D721Med (cell line): Measurements from ENCODE around the gene MALRD1.

Experiments used
- DNase-seq: peaks from one replicate; pipeline ENCODE4 v3.0.0; 2011; ENCODE audit warnings: low spot score; ENCODE audit not compliant: insufficient read length
- FAIRE-seq: peaks from 2 replicates; lab custom pipeline; 2011; peaks lifted over from hg19 to GRCh38; lab: Jason Lieb, UNC
- CTCF ChIP-seq: IDR thresholded peaks from 2 replicates; pipeline ENCODE4 v1.5.1; 2012; ENCODE audit warnings: mild to moderate bottlenecking, control low read depth; ENCODE audit not compliant: insufficient read depth; ENCODE audit errors: missing control alignments

Gene MALRD1

GRCh38 chr10:19453967-19454366 is 405.4 kb downstream of the MALRD1 start:
- no peak for DNase-seq
- TF ChIP-seq CTCF = no peak
- no peak for FAIRE-seq

DNA sequence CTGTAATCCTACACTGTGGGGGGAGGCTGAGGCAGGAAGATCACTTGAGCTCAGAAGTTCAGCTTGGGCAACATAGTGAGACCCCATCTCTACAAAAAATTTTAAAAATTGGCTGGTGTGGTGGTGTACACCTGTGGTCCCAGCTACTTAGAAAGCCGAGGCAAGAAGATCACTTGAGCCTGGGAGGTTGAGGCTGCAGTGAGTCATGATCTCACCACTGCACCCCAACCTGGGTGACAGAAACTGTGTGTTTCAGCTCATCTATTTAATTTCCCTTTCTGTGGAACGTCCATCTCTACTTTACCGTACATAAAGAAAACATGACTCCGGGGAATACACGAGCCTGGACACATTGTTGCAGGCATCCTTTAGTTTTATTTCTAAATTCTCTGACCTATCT is 413.0 kb downstream of the MALRD1 start:
- TF ChIP-seq CTCF = no peak
- FAIRE-seq = no peak
- no peak for DNase-seq

DNA sequence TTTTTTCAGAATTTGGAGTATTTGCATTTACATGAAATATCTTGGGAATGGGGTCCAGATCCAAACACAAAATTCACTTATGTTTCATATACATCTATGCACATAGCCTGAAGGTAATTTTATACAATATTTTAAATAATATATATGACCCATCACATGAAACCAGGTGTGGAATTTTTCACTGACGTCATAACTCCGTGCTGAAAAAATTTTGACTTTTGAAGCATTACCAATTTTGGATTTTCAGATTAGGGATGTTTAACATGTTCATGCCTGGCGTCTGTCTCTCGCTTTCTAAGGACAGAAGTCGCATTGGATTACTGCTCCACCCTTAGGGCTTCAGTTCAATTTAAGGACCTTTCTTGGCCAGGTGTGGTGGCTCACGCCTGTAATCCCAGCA is 418.1 kb downstream of the MALRD1 start:
- DNase-seq (no peak), FAIRE-seq (no peak)
- TF ChIP-seq CTCF = no peak

- DNase-seq = no peak
- TF ChIP-seq CTCF = no peak
- no peak for FAIRE-seq
Observed at GRCh38 chr10:19468413-19468812, 419.8 kb downstream of the MALRD1 start.

- FAIRE-seq = no peak
- DNase-seq = no peak
- TF ChIP-seq CTCF = no peak
Observed at GRCh38 chr10:19469521-19469920, 420.9 kb downstream of the MALRD1 start.

DNA sequence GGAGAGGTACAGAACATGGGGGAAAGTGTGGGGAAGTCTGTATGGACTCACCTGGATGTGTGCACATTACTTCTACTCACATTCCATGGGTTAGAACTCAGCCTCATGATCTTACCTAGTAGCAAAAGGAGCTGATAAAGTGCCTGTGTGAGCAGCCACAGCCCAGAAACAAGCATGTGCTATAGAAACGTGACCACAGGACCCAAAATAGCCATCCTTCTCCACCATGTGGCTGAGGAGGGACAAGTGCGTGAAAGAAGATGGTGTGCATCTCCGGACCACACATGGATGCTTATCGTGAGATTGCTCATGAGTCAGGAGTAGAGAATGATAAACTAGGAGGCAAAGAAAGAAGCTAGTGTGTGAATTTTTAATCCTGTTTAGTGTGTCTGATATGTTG is 431.3 kb downstream of the MALRD1 start:
- FAIRE-seq (no peak), DNase-seq (no peak)
- no peak for TF ChIP-seq CTCF

- FAIRE-seq (no peak), DNase-seq (no peak)
- no peak for TF ChIP-seq CTCF
Observed at GRCh38 chr10:19480353-19480752, 431.8 kb downstream of the MALRD1 start.
